KMS-11 (cell line): ENCODE measurements around the gene COA1.
A peak's percentile ranks its signal among the peaks of the same experiment; 100 is the strongest.

Experiments used
- H2AFZ ChIP-seq: fragments of 200-600 bp; sonication (generic); 2 replicates; pipeline ENCODE4 v1.6.1; 2016; ENCODE audit warnings: antibody characterized with exemption, mixed run types, low read depth
- H3K27ac ChIP-seq: fragments of 200-600 bp; sonication (generic); 2 replicates; pipeline ENCODE4 v1.6.1; 2016; ENCODE audit warnings: mild to moderate bottlenecking, mixed run types
- H3K27me3 ChIP-seq: fragments of 200-600 bp; sonication (generic); 2 replicates; pipeline ENCODE4 v1.6.1; 2017; ENCODE audit warnings: mild to moderate bottlenecking, low read depth, mixed run types, moderate library complexity; ENCODE audit not compliant: insufficient read depth
- H3K36me3 ChIP-seq: fragments of 200-600 bp; sonication (generic); 2 replicates; pipeline ENCODE4 v1.6.1; 2017; ENCODE audit warnings: mild to moderate bottlenecking, mixed run types; ENCODE audit not compliant: insufficient read depth
- H3K4me1 ChIP-seq: fragments of 200-600 bp; sonication (generic); 2 replicates; pipeline ENCODE4 v1.6.1; 2016; ENCODE audit warnings: mild to moderate bottlenecking, low read depth, mixed run types; ENCODE audit not compliant: poor library complexity, severe bottlenecking
- H3K4me2 ChIP-seq: fragments of 200-600 bp; sonication (generic); 2 replicates; pipeline ENCODE4 v1.7.0; 2016; ENCODE audit warnings: mild to moderate bottlenecking, mixed run types
- H3K4me3 ChIP-seq: fragments of 200-600 bp; sonication (generic); IDR thresholded peaks from 2 replicates; pipeline ENCODE4 v1.6.1; 2017; ENCODE audit warnings: low read depth, low read length, mixed read lengths; ENCODE audit not compliant: insufficient read depth
- H3K79me2 ChIP-seq: fragments of 200-600 bp; sonication (generic); 2 replicates; pipeline ENCODE4 v1.6.1; 2016; ENCODE audit warnings: low read depth, mixed run types; ENCODE audit not compliant: insufficient read depth
- H3K9ac ChIP-seq: fragments of 200-600 bp; sonication (generic); 2 replicates; pipeline ENCODE4 v1.6.1; 2016; ENCODE audit warnings: mild to moderate bottlenecking, mixed run types
- H4K20me1 ChIP-seq: fragments of 200-600 bp; sonication (generic); 2 replicates; pipeline ENCODE4 v1.6.1; 2016; ENCODE audit warnings: mild to moderate bottlenecking, mixed run types; ENCODE audit not compliant: insufficient read depth
- TF ChIP-seq, protein P1 (sequence below): fragments of 200-600 bp; sonication (generic); conservative IDR thresholded peaks from 2 replicates; pipeline ENCODE4 v1.6.1; 2017; ENCODE audit warnings: low read depth, mild to moderate bottlenecking, antibody characterized with exemption, low read length, moderate library complexity, mixed read lengths

Gene COA1

GRCh38 chr7:43659549-43659896, 69.8 kb downstream of the COA1 start:
- H3K4me3 ChIP-seq = no peak overlapping the region
- H3K27me3 ChIP-seq = no peaks in the 10 kb centered on the region
- H3K4me2 ChIP-seq = peak overlapping the region; percentile 13; the same call in 1 of the 2 replicates
- peaks cover 38% of the 10 kb centered on the region for H3K4me1 ChIP-seq
- no peak overlapping the region for H2AFZ ChIP-seq
- no peaks in the 10 kb centered on the region for H3K36me3 ChIP-seq
- no peak overlapping the region; the same call in 1 of the 2 replicates for H3K27ac ChIP-seq
- H4K20me1 ChIP-seq = peaks cover 15% of the 10 kb centered on the region; the same call in 1 of the 2 replicates
- TF ChIP-seq, protein P1, sequence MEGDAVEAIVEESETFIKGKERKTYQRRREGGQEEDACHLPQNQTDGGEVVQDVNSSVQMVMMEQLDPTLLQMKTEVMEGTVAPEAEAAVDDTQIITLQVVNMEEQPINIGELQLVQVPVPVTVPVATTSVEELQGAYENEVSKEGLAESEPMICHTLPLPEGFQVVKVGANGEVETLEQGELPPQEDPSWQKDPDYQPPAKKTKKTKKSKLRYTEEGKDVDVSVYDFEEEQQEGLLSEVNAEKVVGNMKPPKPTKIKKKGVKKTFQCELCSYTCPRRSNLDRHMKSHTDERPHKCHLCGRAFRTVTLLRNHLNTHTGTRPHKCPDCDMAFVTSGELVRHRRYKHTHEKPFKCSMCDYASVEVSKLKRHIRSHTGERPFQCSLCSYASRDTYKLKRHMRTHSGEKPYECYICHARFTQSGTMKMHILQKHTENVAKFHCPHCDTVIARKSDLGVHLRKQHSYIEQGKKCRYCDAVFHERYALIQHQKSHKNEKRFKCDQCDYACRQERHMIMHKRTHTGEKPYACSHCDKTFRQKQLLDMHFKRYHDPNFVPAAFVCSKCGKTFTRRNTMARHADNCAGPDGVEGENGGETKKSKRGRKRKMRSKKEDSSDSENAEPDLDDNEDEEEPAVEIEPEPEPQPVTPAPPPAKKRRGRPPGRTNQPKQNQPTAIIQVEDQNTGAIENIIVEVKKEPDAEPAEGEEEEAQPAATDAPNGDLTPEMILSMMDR = no peak
- no peak overlapping the region for H3K9ac ChIP-seq
- peaks cover 35% of the 10 kb centered on the region; the same call in 1 of the 2 replicates for H3K79me2 ChIP-seq

DNA sequence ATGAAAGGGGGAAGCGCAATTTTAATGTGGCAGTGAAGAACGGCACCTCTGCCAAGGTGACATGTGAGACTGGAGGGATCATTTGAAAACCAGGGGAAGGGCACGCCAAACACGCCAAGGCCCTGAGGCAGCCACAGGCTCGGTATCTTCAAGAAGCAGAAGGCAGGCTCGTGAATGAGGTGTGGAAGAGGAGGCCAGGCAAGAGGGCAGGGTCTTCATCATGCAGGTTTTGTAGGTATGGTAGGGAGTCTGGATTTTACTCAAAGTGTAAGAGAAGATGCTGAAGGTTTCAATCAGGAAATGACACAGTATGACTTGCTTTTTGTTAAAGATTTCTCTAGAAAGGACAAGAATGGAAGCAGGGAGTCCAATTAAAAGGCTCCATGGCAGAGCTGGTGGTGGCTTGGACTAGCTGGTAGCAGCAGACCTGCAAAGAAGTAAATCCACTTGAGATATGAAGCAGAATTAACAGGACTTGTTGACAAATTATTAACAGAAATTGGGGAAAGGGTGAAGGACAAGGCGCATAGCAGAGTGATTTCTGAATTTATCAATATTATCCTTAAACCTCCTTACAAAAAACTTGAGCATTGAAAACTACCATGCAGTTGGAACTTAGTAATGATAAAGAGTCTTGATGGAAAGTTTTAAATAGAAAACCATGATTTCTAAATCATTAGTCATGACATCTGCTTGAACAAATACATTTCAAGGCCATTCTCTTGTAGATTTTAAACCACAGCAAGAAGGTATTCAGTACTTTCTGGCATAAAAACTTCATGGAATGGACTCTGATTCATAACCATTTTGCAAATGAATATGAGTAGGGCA, 70.4 kb downstream of the COA1 start:
- Histone ChIP-seq H3K79me2 (peaks cover 31% of the 10 kb centered on the region; the same call in 1 of the 2 replicates), H3K4me1 (peaks cover 44% of the 10 kb centered on the region), H3K4me2 (peak overlapping the region; percentile 13), H3K27me3 (no peaks in the 10 kb centered on the region), H3K36me3 (no peaks in the 10 kb centered on the region), H3K27ac (no peak overlapping the region; the same call in 1 of the 2 replicates), H2AFZ (no peak overlapping the region), H3K4me3 (no peak overlapping the region), H3K9ac (no peak overlapping the region), H4K20me1 (peaks cover 20% of the 10 kb centered on the region; the same call in 1 of the 2 replicates)
- TF ChIP-seq, protein P1 = no peak

DNA sequence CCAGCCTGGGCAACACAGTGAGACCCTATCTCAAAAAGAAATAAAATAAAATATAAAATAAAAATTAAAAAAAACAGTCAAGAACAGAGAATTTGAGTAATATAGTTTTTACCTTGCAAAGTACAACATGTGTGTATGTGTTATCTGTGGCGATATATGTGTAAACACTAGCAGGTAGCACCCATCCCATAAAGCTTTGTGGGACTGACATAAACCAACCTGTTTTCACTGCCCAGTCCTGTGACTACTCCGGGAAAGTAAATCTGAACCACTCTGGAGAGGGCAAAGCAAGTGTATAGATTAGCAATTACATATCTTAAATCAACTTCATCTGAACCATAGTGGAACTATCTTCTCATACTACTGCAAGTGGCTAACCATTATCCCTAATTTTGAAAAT, 72.3 kb downstream of the COA1 start:
- H2AFZ ChIP-seq = no peak overlapping the region
- TF ChIP-seq, protein P1 = no peak
- no peak overlapping the region for H3K9ac ChIP-seq
- H4K20me1 ChIP-seq = peaks cover 22% of the 10 kb centered on the region; the same call in 1 of the 2 replicates
- H3K4me1 ChIP-seq = peaks cover 64% of the 10 kb centered on the region
- no peak overlapping the region for H3K27ac ChIP-seq
- no peaks in the 10 kb centered on the region for H3K27me3 ChIP-seq
- H3K4me3 ChIP-seq = no peak overlapping the region
- H3K79me2 ChIP-seq = peaks cover 32% of the 10 kb centered on the region; the same call in 1 of the 2 replicates
- H3K36me3 ChIP-seq = no peaks in the 10 kb centered on the region
- H3K4me2 ChIP-seq = no peak overlapping the region

- TF ChIP-seq, protein P1 = no peak
- H3K4me1 ChIP-seq = peaks cover 72% of the 10 kb centered on the region
These were observed 73.7 kb downstream of the COA1 start for GRCh38 chr7:43655584-43655983.

More at GRCh38 chr7:43655584-43655983, 73.7 kb downstream of the COA1 start:
- Histone ChIP-seq H3K79me2 (peaks cover 40% of the 10 kb centered on the region; the same call in 1 of the 2 replicates), H3K4me2 (no peak overlapping the region), H2AFZ (no peak overlapping the region), H3K27ac (no peak overlapping the region), H3K36me3 (no peaks in the 10 kb centered on the region), H3K27me3 (no peaks in the 10 kb centered on the region), H4K20me1 (peaks cover 22% of the 10 kb centered on the region; the same call in 1 of the 2 replicates), H3K9ac (no peak overlapping the region), H3K4me3 (no peak overlapping the region)
